MCF 10A (cell line): ENCODE measurements around the gene WWOX. TPM values are rescaled to one million over a fixed set of nuclear protein-coding genes. Genes with fewer than 3 reads are reported as not detected.
"Not testable (repeated sequence)": the region's sequence is repeated elsewhere in the genome, so short reads cannot be mapped to it uniquely, and the experiment has no call there.

Source experiments
- BruUV-seq: library from RNA; stranded (reverse); fragments of 400-500 nt; replicated peaks from 2 replicates; lab custom pipeline; 2021; lab: Mats Ljungman, UMichigan
- CTCF ChIA-PET: fragments of 300-600 bp; sonication (Branson Sonifier 250); formaldehyde crosslinking; extraction: SDS; loops from one replicate; lab custom pipeline; 2021; ENCODE audit warnings: antibody characterized with exemption, inconsistent platforms; lab: Yijun Ruan, JAX
- POLR2A ChIA-PET: fragments of 300-600, 350-650 bp; sonication (Branson Sonifier 250); formaldehyde crosslinking; extraction: SDS; loops from one replicate; lab custom pipeline; 2020; ENCODE audit warnings: antibody characterized with exemption, inconsistent platforms; lab: Yijun Ruan, JAX
- DNase-seq: peaks from one replicate; pipeline ENCODE4 v3.0.0-alpha.2; 2018; ENCODE audit not compliant: unreplicated experiment
- H3K27ac Mint-ChIP-seq: one replicate; pipeline ENCODE4 v1.8.0; 2022; ENCODE audit warnings: mild to moderate bottlenecking, low read depth, mixed read lengths; ENCODE audit not compliant: unreplicated experiment
- H3K27me3 Mint-ChIP-seq: one replicate; pipeline ENCODE4 v1.8.0; 2022; ENCODE audit warnings: mixed read lengths; ENCODE audit not compliant: insufficient read depth, unreplicated experiment
- H3K36me3 Mint-ChIP-seq: one replicate; pipeline ENCODE4 v1.8.0; 2022; ENCODE audit warnings: mild to moderate bottlenecking, moderate library complexity, mixed read lengths; ENCODE audit not compliant: insufficient read depth, unreplicated experiment
- H3K4me1 Mint-ChIP-seq: one replicate; pipeline ENCODE4 v1.8.0; 2022; ENCODE audit warnings: mixed read lengths; ENCODE audit not compliant: insufficient read depth, unreplicated experiment
- H3K4me3 Mint-ChIP-seq: one replicate; pipeline ENCODE4 v1.8.0; 2022; ENCODE audit warnings: mild to moderate bottlenecking, moderate library complexity, mixed read lengths; ENCODE audit not compliant: unreplicated experiment
- H3K9me3 Mint-ChIP-seq: one replicate; pipeline ENCODE4 v1.8.0; 2022; ENCODE audit warnings: mixed read lengths; ENCODE audit not compliant: unreplicated experiment
- intact Hi-C: fragments of 100-400 bp; cut with micrococcal nuclease; formaldehyde crosslinking; loops from 2 replicates; pipeline ENCODE4 v1.14.1; 2022
- total RNA-seq: library from RNA; stranded (reverse); gene quantifications from 2 replicates; pipeline ENCODE4 v1.2.3, GENCODE V29; 2022
- TF ChIP-seq, protein P1 (sequence below): fragments of 200-600 bp; IDR thresholded peaks from one replicate; pipeline ENCODE4 v1.8.0; 2022; ENCODE audit warnings: antibody characterized with exemption, mild to moderate bottlenecking; ENCODE audit not compliant: unreplicated experiment

Gene WWOX
- total RNA-seq, 1 experiment from 2014 or later, result 18.1 TPM

DNA sequence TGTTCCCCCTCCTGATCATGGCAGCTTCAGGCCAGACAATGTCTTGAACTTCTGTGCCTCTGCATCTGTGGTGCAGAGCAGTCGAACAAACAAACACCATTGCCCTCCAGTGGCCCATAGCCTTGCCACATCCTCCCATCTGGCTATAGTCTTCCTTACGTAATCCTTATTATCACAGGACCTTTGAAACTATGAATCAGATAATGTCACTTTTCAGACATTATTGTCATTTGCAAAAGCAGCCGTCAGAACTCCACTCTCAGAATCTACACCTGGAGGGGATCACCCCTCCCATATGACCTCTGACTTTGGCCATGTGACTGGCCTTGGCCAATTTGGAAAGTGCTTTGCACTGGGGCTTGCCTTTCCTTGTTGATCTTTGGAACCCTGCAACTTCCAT is 1113.8 kb downstream of the WWOX start:
- DNase-seq, result no peak
- peaks cover 19% of the 10 kb centered on the region for H3K9me3 Mint-ChIP-seq
- H3K4me3 Mint-ChIP-seq, result no peak overlapping the region
- intact Hi-C loops, result no loop called here
- CTCF ChIA-PET, result interaction anchor here (0.7 kb wide), 1 partner anchor 197 kb away, joined by 4 read pairs; no protein-coding TSS in a partner anchor
- H3K36me3 Mint-ChIP-seq, result no peaks in the 10 kb centered on the region
- TF ChIP-seq, protein P1, sequence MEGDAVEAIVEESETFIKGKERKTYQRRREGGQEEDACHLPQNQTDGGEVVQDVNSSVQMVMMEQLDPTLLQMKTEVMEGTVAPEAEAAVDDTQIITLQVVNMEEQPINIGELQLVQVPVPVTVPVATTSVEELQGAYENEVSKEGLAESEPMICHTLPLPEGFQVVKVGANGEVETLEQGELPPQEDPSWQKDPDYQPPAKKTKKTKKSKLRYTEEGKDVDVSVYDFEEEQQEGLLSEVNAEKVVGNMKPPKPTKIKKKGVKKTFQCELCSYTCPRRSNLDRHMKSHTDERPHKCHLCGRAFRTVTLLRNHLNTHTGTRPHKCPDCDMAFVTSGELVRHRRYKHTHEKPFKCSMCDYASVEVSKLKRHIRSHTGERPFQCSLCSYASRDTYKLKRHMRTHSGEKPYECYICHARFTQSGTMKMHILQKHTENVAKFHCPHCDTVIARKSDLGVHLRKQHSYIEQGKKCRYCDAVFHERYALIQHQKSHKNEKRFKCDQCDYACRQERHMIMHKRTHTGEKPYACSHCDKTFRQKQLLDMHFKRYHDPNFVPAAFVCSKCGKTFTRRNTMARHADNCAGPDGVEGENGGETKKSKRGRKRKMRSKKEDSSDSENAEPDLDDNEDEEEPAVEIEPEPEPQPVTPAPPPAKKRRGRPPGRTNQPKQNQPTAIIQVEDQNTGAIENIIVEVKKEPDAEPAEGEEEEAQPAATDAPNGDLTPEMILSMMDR, result no peak
- POLR2A ChIA-PET, result no interaction called here
- no TSS peak for BruUV-seq
- H3K27ac Mint-ChIP-seq, result no peak overlapping the region
- H3K4me1 Mint-ChIP-seq, result no peaks in the 10 kb centered on the region
- no peaks in the 10 kb centered on the region for H3K27me3 Mint-ChIP-seq

DNA sequence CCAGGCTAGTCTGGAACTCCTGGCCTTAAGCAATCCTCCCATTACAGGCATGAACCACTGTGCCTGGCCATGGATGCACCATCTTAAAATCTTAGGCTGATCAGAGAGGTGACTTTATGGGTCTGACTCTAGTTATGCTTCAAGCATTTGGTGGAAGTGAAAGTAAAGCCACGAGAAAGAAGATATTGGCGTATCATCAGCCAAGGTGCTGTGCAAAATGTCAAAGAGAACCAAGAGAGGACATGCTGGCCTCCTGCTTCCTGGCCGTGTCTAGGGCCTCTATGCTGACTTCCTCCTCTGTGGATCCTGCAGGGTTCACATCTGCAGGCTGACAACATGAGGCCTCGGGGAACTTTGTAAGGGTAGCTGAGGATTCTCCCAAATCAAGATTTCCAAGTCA is 1115.8 kb downstream of the WWOX start:
- ChIA-PET POLR2A (no interaction called here), CTCF (interaction anchor here (0.6 to 0.8 kb wide), 4 partner anchors 22 to 397 kb away, joined by 3 to 4 read pairs (median 3); no protein-coding TSS in a partner anchor)
- DNase-seq, result no peak
- Mint-ChIP-seq H3K4me3 (no peak overlapping the region), H3K27me3 (no peaks in the 10 kb centered on the region), H3K27ac (no peak overlapping the region), H3K4me1 (no peaks in the 10 kb centered on the region), H3K36me3 (no peaks in the 10 kb centered on the region), H3K9me3 (peaks cover 19% of the 10 kb centered on the region)
- TF ChIP-seq, protein P1, result no peak
- BruUV-seq, result no TSS peak
- intact Hi-C loops, result no loop called here

DNA sequence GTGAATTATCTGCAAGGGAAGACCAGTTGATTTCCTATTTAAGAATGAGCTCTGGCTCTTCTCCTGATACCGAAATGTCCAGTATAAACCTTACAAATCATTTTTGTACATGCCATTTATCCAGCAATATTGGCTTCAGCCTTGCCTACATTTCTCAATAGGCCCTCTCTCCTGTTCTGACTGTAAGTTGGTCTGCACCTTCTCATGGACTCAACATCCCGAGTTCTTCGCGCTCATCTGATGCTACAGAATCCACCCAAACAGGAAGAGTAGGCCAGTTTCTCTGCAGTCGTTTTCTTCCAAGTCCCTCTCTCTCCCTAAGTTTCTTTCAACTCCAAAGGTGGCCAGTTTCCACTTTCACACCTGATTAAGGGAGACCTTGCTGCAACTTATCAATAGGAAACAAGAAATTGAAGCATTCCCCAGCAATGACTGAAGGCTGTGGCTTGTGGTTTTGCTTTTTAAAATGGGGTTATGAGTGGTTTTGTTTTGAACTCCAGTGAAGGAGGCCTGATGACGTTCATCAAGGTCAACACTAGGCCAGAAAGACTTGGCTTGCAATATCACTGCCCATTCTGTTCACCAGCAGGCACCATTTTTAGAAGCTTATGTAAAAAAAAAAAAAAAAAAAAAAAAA is 1118.0 kb downstream of the WWOX start:
- Mint-ChIP-seq H3K4me3 (no peak overlapping the region), H3K36me3 (no peaks in the 10 kb centered on the region), H3K4me1 (no peaks in the 10 kb centered on the region), H3K27me3 (peaks cover 1% of the 10 kb centered on the region), H3K9me3 (peaks cover 19% of the 10 kb centered on the region), H3K27ac (no peak overlapping the region)
- intact Hi-C loops, result no loop called here
- no TSS peak for BruUV-seq
- ChIA-PET POLR2A (interaction anchor here (0.6 kb wide), 1 partner anchor 105 kb away, joined by 3 read pairs; no protein-coding TSS in a partner anchor), CTCF (interaction anchor here (1.1 kb wide), 1 partner anchor 1249 kb away, joined by 3 read pairs; no protein-coding TSS in a partner anchor)
- TF ChIP-seq, protein P1, result no peak
- DNase-seq, result no peak

DNA sequence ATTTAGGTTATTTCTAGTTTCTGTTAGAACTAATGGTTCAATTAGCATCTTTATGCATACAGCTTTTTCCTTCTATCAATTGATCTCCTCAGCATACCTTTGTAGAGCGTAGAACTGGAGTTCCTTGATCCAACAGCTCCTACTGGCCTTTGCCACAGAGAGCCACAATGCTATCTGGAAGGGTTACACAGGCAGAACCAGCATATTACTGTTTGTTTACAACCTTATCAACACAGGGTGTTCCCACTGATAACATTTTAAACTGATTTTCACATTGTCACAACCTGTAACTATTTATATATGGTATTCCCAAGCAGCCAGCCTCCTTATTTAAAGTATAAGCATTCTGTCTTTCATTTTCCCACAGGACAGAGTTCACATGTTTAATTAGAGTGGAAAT is 1118.9 kb downstream of the WWOX start:
- BruUV-seq, result no TSS peak

DNA sequence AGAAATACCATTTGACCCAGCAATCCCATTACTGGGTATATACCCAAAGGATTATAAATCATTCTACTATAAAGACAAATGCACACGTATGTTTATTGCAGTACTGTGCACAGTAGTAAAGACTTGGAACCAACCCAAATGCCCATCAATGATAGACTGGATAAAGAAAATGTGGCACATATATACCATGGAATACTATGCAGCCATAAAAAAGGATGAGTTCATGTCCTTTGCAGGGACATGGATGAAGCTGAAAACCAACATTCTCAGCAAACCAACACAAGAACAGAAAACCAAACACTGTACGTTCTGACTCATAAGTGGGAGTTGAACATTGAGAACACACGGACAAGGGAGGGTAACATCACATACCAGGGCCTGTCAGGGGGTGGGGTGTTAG is 1126.5 kb downstream of the WWOX start:
- intact Hi-C loops, H3K36me3 Mint-ChIP-seq, H3K4me1 Mint-ChIP-seq, H3K4me3 Mint-ChIP-seq, CTCF ChIA-PET, H3K9me3 Mint-ChIP-seq, POLR2A ChIA-PET, BruUV-seq, DNase-seq, H3K27ac Mint-ChIP-seq: not testable (repeated sequence)
- H3K27me3 Mint-ChIP-seq, result peaks cover 16% of the 10 kb centered on the region

More for the DNA sequence above, 1118.9 kb downstream of the WWOX start:
- CTCF ChIA-PET, result interaction anchor here (0.6 to 1.1 kb wide), 3 partner anchors 355 to 1248 kb away, joined by 3 to 5 read pairs (median 5); no protein-coding TSS in a partner anchor
- Mint-ChIP-seq H3K9me3 (peaks cover 22% of the 10 kb centered on the region), H3K36me3 (no peaks in the 10 kb centered on the region), H3K27ac (no peak overlapping the region), H3K4me3 (no peak overlapping the region), H3K27me3 (peaks cover 10% of the 10 kb centered on the region), H3K4me1 (no peaks in the 10 kb centered on the region)
- TF ChIP-seq, protein P1, result no peak
- intact Hi-C loops, result no loop called here
- no peak for DNase-seq
- POLR2A ChIA-PET, result interaction anchor here (0.6 kb wide), 1 partner anchor 106 kb away, joined by 3 read pairs; no protein-coding TSS in a partner anchor
